A549 (cell line): ENCODE data around the gene ZPBP2.

Source experiments
- BCL3 ChIP-seq: fragments of >200 bp; sonication (Bioruptor Twin); formaldehyde crosslinking; IDR thresholded peaks from 3 replicates; pipeline ENCODE4 v1.6.1; 2016
- BHLHE40 ChIP-seq: IDR thresholded peaks from 2 replicates; pipeline ENCODE4 v1.6.1; 2012; ENCODE audit warnings: low read depth, low read length, inconsistent platforms
- CTCF ChIP-seq: fragments of >200 bp; sonication (Bioruptor Twin); formaldehyde crosslinking; IDR thresholded peaks from 3 replicates; pipeline ENCODE4 v1.5.1; 2016
- EP300 ChIP-seq, 2 experiments: fragments of >200 bp; sonication (Bioruptor Twin); formaldehyde crosslinking; IDR thresholded peaks; 2 replicates in 1 of 2; 3 replicates in 1 of 2; pipeline ENCODE4 v1.6.1; 2016 to 2017
- FOXS1 ChIP-seq: fragments of 250-450 bp; sonication (Bioruptor Pico); IDR thresholded peaks from 2 replicates; pipeline ENCODE4 v1.5.0; 2020; ENCODE audit warnings: mild to moderate bottlenecking, moderate library complexity
- MAFK ChIP-seq: fragments of 450-650 bp; IDR thresholded peaks from 2 replicates; pipeline ENCODE4 v1.6.1; 2014; ENCODE audit not compliant: partially characterized antibody
- MAZ ChIP-seq: fragments of 150-350 bp; IDR thresholded peaks from 2 replicates; pipeline ENCODE4 v1.6.1; 2014; ENCODE audit warnings: antibody characterized with exemption, low read depth, low read length, borderline replicate concordance
- PBX3 ChIP-seq: IDR thresholded peaks from 2 replicates; pipeline ENCODE4 v1.6.1; 2012
- POLR2A ChIP-seq: IDR thresholded peaks from 2 replicates; pipeline ENCODE4 v1.6.1; 2012; ENCODE audit warnings: mild to moderate bottlenecking, low read length
- REST ChIP-seq: fragments of 200-600 bp; sonication (generic); IDR thresholded peaks from 2 replicates; pipeline ENCODE4 v1.6.1; 2016; ENCODE audit warnings: antibody characterized with exemption, mild to moderate bottlenecking, moderate library complexity
- RFX5 ChIP-seq: fragments of 450-650 bp; IDR thresholded peaks from 2 replicates; pipeline ENCODE4 v1.7.1; 2014; ENCODE audit warnings: antibody characterized with exemption, mild to moderate bottlenecking, moderate library complexity

- TF ChIP-seq CTCF (no peak), PBX3 (no peak), MAFK (no peak), FOXS1 (CRISPR knock-in tag) (no peak), REST (no peak), BCL3 (no peak), RFX5 (no peak), EP300 (IDR thresholded peaks at IDR 0.05) (no peak), MAZ (no peak), POLR2A (no peak), BHLHE40 (no peak)
These were observed 29.2 kb upstream of the ZPBP2 start for GRCh38 chr17:39838784-39839183.
